RPMI7951 (cell line): Measurements from ENCODE around the gene BRMS1. TPM values are rescaled to one million over a fixed set of nuclear protein-coding genes. Genes with fewer than 3 reads are reported as not detected.
"Not testable (repeated sequence)": the region's sequence is repeated elsewhere in the genome, so short reads cannot be mapped to it uniquely, and the experiment has no call there.

Source experiments
- DNase-seq: peaks from one replicate; pipeline ENCODE4 v3.0.0-alpha.2; 2012; ENCODE audit warnings: low read depth
- total RNA-seq: library from RNA; depleted of rRNA; stranded (reverse); fragments of >200 nt; shearing (Covaris generic); gene quantifications from 2 replicates; pipeline ENCODE4 v1.2.3, GENCODE V29; 2014; rRNA removed

BRMS1 gene
- 91.7 and 92.6 TPM in 2 replicates for total RNA-seq

- DNase-seq: peak; percentile 96
Measured at GRCh38 chr11:66344550-66345315, at the start of gene BRMS1. Gene BRMS1, minus strand, starts transcription at chr11:66345104. Its CDS starts 2,870 bp downstream, at chr11:66342234.

GRCh38 chr11:66393954-66394353, 49.0 kb upstream of the BRMS1 start:
- no peak for DNase-seq

- DNase-seq: no peak
Measured at GRCh38 chr11:66391322-66391721, 46.4 kb upstream of the BRMS1 start.

GRCh38 chr11:66388780-66389386, 44.0 kb upstream of the BRMS1 start:
- peak; percentile 74 for DNase-seq

GRCh38 chr11:66386171-66387069, 41.5 kb upstream of the BRMS1 start:
- peak; percentile 79 for DNase-seq

GRCh38 chr11:66384316-66384715, 39.4 kb upstream of the BRMS1 start:
- DNase-seq: not testable (repeated sequence)

- DNase-seq: not testable (repeated sequence)
Measured at GRCh38 chr11:66380264-66380663, 35.4 kb upstream of the BRMS1 start.

GRCh38 chr11:66373690-66374287, 28.9 kb upstream of the BRMS1 start:
- DNase-seq: not testable (repeated sequence)

GRCh38 chr11:66373265-66373664, 28.4 kb upstream of the BRMS1 start:
- no peak for DNase-seq

- peak; percentile 33 for DNase-seq
Measured at GRCh38 chr11:66371627-66372415, 26.9 kb upstream of the BRMS1 start, which contains the start of gene SLC29A2. Gene SLC29A2, minus strand, starts transcription at chr11:66371760. Its CDS starts 169 bp downstream, at chr11:66371591.

GRCh38 chr11:66369073-66369894, 24.4 kb upstream of the BRMS1 start:
- no peak for DNase-seq

- no peak for DNase-seq
Measured at GRCh38 chr11:66368484-66368883, 23.6 kb upstream of the BRMS1 start.

GRCh38 chr11:66367561-66368312, 22.8 kb upstream of the BRMS1 start:
- DNase-seq: no peak

GRCh38 chr11:66366844-66367477, 22.1 kb upstream of the BRMS1 start:
- no peak for DNase-seq

GRCh38 chr11:66365711-66366619, 21.1 kb upstream of the BRMS1 start:
- peak; percentile 19 for DNase-seq

- no peak for DNase-seq
Measured at GRCh38 chr11:66365166-66365565, 20.3 kb upstream of the BRMS1 start.

- DNase-seq: peak; percentile 19
Measured at GRCh38 chr11:66363805-66364535, 19.1 kb upstream of the BRMS1 start.
